ENCODE results near the gene GLDC. TPM values are rescaled to one million over a fixed set of nuclear protein-coding genes. Genes with fewer than 3 reads are reported as not detected.

GLDC gene
- total RNA-seq, 3 donors from 2014 or later: 0.38 to 0.63 (median 0.58) TPM

DNA sequence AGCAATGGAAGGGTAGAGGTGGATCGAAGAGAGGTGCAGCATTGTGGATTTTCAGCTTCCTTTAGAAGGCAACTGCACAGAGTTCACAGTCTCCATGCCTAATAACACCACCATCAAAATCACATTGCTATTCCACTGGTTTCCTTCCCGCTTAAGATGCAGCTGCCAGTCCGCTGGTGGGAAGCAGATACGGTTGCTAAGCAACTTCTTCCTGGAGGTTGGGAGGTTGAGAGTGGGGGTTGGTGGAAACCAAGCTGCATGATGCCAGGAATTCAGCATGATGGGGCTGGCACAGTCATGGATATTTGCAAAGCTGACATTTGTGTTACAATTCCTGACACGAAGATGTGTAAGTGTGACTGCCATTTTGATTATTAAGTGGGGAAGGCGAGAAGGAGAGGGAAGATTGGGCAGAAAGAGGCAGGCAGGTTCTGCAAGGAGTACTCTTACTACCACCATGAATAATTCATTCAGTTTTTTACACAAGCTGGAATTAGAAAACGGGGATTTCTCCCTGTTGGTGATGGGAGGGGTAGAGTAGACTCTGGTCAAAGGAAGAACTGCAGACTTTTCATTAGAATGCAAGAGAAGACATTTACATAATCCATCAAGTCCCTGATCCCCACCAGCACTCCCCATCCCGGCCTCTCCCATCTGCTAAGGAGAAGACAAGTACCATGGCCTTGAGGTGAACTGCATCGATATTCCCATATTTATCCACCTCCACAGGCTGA is 87.5 kb downstream of the GLDC start:
- DNase-seq: no peak
- Histone ChIP-seq H3K9me3 (no peaks in the 10 kb centered on the region), H3K4me1 (ENCODE audit: low read depth) (peaks cover 5% of the 10 kb centered on the region), H3K4me3 (no peak overlapping the region), H3K36me3 (ENCODE audit: low read depth) (no peaks in the 10 kb centered on the region)
- intact Hi-C loops (cut with DNase I, micrococcal nuclease): no loop called here
- TF ChIP-seq, protein P1, sequence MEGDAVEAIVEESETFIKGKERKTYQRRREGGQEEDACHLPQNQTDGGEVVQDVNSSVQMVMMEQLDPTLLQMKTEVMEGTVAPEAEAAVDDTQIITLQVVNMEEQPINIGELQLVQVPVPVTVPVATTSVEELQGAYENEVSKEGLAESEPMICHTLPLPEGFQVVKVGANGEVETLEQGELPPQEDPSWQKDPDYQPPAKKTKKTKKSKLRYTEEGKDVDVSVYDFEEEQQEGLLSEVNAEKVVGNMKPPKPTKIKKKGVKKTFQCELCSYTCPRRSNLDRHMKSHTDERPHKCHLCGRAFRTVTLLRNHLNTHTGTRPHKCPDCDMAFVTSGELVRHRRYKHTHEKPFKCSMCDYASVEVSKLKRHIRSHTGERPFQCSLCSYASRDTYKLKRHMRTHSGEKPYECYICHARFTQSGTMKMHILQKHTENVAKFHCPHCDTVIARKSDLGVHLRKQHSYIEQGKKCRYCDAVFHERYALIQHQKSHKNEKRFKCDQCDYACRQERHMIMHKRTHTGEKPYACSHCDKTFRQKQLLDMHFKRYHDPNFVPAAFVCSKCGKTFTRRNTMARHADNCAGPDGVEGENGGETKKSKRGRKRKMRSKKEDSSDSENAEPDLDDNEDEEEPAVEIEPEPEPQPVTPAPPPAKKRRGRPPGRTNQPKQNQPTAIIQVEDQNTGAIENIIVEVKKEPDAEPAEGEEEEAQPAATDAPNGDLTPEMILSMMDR (IDR thresholded peaks at IDR 0.05): no peak
- no peak for ATAC-seq

DNA sequence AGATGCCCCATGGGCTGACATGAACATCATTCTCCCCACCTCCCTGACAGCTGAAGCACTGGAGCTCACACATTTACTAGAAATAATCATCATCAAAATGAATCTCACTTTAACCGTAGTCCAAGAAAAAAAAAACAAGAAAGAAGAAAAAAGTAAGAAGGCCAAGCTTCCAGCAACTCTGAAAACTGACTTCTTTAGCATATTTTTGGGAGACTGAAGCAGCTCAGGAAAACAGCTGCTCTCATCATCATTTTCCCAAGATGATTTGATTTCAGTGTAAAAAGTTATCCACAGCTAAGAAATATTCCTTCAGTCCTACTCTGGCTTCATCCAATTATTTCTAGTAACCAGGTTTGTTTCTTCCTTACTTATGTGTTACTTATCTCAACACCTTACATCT is 91.7 kb downstream of the GLDC start:
- no peak overlapping the region for H3K4me3 ChIP-seq
- H3K4me1 ChIP-seq (ENCODE audit: low read depth): peaks cover 5% of the 10 kb centered on the region
- DNase-seq (no peak), ATAC-seq (no peak)
- H3K9me3 ChIP-seq: no peaks in the 10 kb centered on the region
- intact Hi-C loops (cut with DNase I, micrococcal nuclease): no loop called here
- H3K36me3 ChIP-seq (ENCODE audit: low read depth): no peaks in the 10 kb centered on the region
- TF ChIP-seq, protein P1 (IDR thresholded peaks at IDR 0.05): no peak

DNA sequence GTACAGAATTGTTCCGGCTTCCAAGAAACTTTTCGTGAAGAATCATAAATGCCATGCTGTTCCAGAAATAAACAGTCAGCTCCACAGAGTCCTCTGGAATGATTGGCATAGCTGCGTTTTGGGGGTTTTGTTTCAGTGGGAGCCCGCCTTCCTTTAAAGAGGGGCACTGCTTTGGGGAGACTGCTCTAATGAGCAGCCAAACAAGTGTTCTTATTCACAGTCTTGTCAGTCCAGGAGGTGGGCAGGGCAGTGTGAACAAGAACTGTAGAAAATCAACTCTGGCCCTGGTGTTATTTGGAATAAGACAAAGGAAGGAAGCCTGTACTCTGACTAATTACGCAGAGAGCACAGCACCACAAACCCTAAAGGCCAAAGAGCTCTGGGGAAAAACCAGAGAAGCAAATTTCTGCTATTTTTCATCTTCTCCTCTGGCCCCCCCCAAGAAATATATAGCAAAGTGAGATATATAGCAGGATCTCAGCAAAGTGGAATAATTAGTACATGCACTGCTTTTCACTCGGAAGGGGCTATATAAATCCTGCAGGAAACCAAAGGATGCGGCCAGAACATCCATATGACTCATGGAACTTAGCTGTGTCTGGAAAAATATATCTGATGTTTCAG is 92.9 kb downstream of the GLDC start:
- DNase-seq (no peak), ATAC-seq (no peak)
- no peaks in the 10 kb centered on the region for H3K36me3 ChIP-seq (ENCODE audit: low read depth)
- intact Hi-C loops (cut with DNase I, micrococcal nuclease): no loop called here
- peaks cover 5% of the 10 kb centered on the region for H3K4me1 ChIP-seq (ENCODE audit: low read depth)
- no peak overlapping the region for H3K4me3 ChIP-seq
- TF ChIP-seq, protein P1 (IDR thresholded peaks at IDR 0.05): no peak
- H3K9me3 ChIP-seq: no peaks in the 10 kb centered on the region

DNA sequence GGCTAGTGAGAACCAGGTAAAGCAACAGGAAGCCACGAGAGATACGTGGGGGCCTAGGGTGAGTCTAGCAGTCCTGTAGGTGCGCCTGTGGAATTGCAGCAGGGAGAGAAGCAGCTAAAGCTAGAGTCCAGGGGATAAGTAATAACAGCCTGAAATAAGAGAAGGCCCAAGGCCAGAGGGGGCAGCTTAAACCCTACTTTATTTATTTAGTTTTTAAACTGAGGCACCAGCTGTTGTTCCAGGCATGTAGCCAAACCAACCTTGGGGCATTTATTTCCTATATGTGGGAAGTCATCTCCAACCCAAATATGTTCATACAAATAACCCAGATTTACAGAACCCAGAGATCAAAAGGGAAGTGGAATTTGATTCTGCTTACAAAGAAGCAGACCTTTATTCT is 93.5 kb downstream of the GLDC start:
- ATAC-seq (no peak), DNase-seq (no peak)
- H3K9me3 ChIP-seq: no peaks in the 10 kb centered on the region
- TF ChIP-seq, protein P1 (IDR thresholded peaks at IDR 0.05): no peak
- intact Hi-C loops (cut with DNase I, micrococcal nuclease): no loop called here
- H3K4me3 ChIP-seq: no peak overlapping the region
- peaks cover 5% of the 10 kb centered on the region for H3K4me1 ChIP-seq (ENCODE audit: low read depth)
- H3K36me3 ChIP-seq (ENCODE audit: low read depth): no peaks in the 10 kb centered on the region

DNA sequence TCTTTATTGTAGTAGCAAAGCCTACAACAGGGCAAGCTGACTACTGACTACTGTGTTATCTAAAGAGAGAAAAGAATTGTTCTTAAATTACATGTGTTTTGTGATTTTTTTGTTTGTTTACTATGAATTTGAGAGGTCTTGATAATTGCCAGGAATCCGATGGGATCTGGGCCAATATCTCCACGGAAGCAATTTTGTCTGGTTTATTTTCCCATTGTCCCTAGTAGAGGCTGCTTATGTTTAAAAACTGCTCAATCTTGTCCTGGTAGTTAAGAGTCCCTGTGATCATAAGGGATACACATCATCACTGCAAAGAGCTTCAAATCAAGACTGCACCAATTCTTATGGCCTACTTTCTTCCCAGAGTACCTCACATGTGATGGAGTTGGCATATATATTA is 94.4 kb downstream of the GLDC start:
- H3K9me3 ChIP-seq: no peaks in the 10 kb centered on the region
- H3K36me3 ChIP-seq (ENCODE audit: low read depth): no peaks in the 10 kb centered on the region
- peaks cover 3% of the 10 kb centered on the region for H3K4me1 ChIP-seq (ENCODE audit: low read depth)
- ATAC-seq: no peak
- TF ChIP-seq, protein P1 (IDR thresholded peaks at IDR 0.05): no peak
- no peak for DNase-seq
- intact Hi-C loops (cut with DNase I, micrococcal nuclease): no loop called here
- H3K4me3 ChIP-seq: no peak overlapping the region

Measured in mucosa of descending colon (tissue), 3 donors.